ENCODE results near the gene SNU13. TPM values are rescaled to one million over a fixed set of nuclear protein-coding genes. Genes with fewer than 3 reads are reported as not detected.
"Not testable (repeated sequence)": the region's sequence is repeated elsewhere in the genome, so short reads cannot be mapped to it uniquely, and the experiment has no call there.

The SNU13 gene
- polyA plus RNA-seq (ENCODE audit: insufficient read length in 10 of 10), result 100 to 1,000 TPM in 8 of 10 donors, 10 to 100 TPM in 2; 93.9 to 128 (median 111) TPM
- long read RNA-seq, donor 1, transcript SNU13-201 (3 exons, 877 nt), result minor isoform, 13 of 70 reads
- long read RNA-seq, donor 1, transcript SNU13-202 (3 exons, 1,503 nt), result major isoform, 41 of 70 reads
- long read RNA-seq, donor 1, partial matches to known transcripts, result 15 of 70 reads
- long read RNA-seq, donor 1, other reads (novel, unspliced or antisense), result 0 of 70 reads
- long read RNA-seq, donor 2, transcript SNU13-202 (3 exons, 1,503 nt), result major isoform, 53 of 78 reads
- long read RNA-seq, donor 2, transcript SNU13-201 (3 exons, 877 nt), result minor isoform, 10 of 78 reads
- long read RNA-seq, donor 2, partial matches to known transcripts, result 15 of 78 reads
- long read RNA-seq, donor 2, other reads (novel, unspliced or antisense), result 0 of 78 reads
- long read RNA-seq, donor 3, partial matches to known transcripts, result 0 of 1 reads
- long read RNA-seq, donor 3, other reads (novel, unspliced or antisense), result 0 of 1 reads
- long read RNA-seq, donor 4, transcript SNU13-202 (3 exons, 1,503 nt), result major isoform, 46 of 74 reads
- long read RNA-seq, donor 4, transcript SNU13-201 (3 exons, 877 nt), result minor isoform, 16 of 74 reads
- long read RNA-seq, donor 4, partial matches to known transcripts, result 9 of 74 reads
- long read RNA-seq, donor 4, other reads (novel, unspliced or antisense), result 0 of 74 reads
- long read RNA-seq, donor 5, transcript SNU13-201 (3 exons, 877 nt), result minor isoform, 27 of 151 reads
- long read RNA-seq, donor 5, transcript SNU13-202 (3 exons, 1,503 nt), result major isoform, 79 of 151 reads
- long read RNA-seq, donor 5, partial matches to known transcripts, result 44 of 151 reads
- long read RNA-seq, donor 5, other reads (novel, unspliced or antisense), result 0 of 151 reads
- long read RNA-seq, donor 6, transcript SNU13-202 (3 exons, 1,503 nt), result major isoform, 57 of 85 reads
- long read RNA-seq, donor 6, transcript SNU13-201 (3 exons, 877 nt), result minor isoform, 17 of 85 reads
- long read RNA-seq, donor 6, partial matches to known transcripts, result 11 of 85 reads
- long read RNA-seq, donor 6, other reads (novel, unspliced or antisense), result 0 of 85 reads
- long read RNA-seq, donor 7, transcript SNU13-201 (3 exons, 877 nt), result minor isoform, 11 of 44 reads
- long read RNA-seq, donor 7, transcript SNU13-202 (3 exons, 1,503 nt), result major isoform, 32 of 44 reads
- long read RNA-seq, donor 7, partial matches to known transcripts, result 0 of 44 reads
- long read RNA-seq, donor 7, other reads (novel, unspliced or antisense), result 0 of 44 reads
- long read RNA-seq, donor 8, transcript SNU13-201 (3 exons, 877 nt), result minor isoform, 12 of 65 reads
- long read RNA-seq, donor 8, transcript SNU13-202 (3 exons, 1,503 nt), result major isoform, 42 of 65 reads
- long read RNA-seq, donor 8, partial matches to known transcripts, result 10 of 65 reads
- long read RNA-seq, donor 8, other reads (novel, unspliced or antisense), result 0 of 65 reads
- long read RNA-seq, donor 9, partial matches to known transcripts, result 0 of 6 reads
- long read RNA-seq, donor 9, other reads (novel, unspliced or antisense), result 0 of 6 reads

GRCh38 chr22:41688365-41689211 is at the start of gene SNU13:
Gene SNU13, minus strand, starts transcription at chr22:41688867. Its CDS starts 71 bp downstream, at chr22:41688796.
- peak; percentile 90 to 97 (median 94) for DNase-seq

DNA sequence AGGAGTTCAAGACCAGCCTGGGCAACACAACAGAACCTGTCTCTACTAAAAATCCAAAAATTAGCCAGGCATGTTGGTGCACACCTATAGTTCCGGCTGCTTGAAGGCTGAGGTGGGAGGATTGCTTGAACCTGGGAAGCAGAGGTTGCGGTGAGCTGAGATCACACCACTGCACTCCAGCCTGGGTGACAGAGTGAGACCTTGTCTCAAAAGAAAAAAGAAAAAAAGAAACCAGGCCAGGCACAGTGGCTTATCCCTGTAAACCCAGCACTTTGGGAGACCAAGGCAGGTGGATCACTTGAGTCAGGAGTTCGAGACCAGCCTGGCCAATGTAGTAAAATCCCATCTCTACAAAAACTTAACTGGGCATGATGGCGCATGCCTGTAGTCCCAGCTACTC is 44.6 kb upstream of the SNU13 start:
- DNase-seq, result not testable (repeated sequence)

DNA sequence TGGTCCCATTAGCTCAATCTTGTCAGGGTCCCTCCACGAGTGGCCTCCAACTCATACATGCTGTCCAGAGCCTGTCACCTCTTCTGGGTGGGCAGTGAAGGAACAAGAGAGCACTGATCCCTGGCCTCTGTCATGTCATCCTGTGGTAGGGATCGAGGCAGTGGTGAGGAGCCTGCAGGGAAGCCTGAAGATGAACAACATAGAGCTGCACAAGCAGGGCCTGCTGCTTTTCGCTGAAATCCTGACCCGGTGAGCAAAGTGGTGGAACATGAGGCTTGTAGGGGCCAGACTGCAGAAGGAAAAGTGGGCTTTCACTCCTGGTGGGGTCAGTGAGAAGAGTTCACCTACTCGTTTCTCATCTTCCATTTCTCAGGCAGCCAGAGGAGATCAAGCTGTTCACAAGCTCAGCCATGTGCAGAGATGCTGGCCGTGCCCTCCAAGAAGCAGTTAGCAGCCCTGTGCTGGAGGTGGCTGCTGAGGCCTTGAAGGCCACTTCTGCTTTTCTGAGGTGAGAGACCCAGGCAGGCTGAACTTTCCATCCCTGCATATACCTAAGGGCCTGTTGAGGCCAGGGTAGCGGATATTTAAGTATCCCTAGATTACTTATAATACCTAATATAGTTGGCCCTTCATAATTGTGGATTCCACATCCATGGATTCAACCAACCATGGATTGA is 43.6 kb upstream of the SNU13 start:
- DNase-seq, result no peak

- no peak for DNase-seq
Measured at GRCh38 chr22:41731609-41732008, 42.9 kb upstream of the SNU13 start.

- no peak for DNase-seq
Measured at GRCh38 chr22:41725510-41726110, 36.9 kb upstream of the SNU13 start.

DNA sequence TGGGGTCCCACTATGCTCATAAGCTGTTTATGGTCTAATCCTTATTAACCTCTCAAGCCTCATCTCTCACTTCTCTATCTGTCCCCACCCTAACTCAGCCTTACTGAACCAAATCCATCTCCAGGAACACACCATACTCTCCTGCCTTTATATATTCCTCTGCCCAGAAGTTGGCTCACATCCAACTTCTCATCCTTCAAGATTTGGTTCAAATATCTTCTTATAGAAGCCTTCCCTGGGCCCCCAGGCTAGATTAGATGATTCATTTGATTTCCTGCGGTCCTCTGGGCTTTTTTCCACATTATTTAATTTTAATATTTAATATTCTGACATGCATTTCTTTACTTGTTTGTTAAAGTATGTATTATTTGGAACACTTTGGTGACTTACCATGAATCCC is 33.8 kb upstream of the SNU13 start:
- no peak for DNase-seq

DNA sequence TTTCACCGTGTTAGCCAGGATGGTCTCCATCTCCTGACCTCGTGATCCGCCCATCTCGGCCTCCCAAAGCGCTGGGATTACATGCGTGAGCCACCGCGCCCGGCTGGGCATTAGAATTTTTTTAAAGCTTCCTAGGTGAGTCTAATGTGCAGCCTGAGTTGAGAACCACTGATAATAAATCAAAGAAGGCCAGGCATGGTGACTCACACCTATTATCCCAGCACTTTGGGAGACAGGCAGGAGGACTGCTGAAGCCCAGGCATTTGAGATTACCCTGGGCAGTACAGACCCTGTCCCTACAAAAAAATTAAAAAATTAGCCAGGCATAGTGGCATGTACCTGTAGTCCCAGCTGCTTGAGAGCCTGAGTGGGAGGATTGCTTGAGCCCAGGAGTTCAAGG is 24.3 kb upstream of the SNU13 start:
- no peak for DNase-seq

DNA sequence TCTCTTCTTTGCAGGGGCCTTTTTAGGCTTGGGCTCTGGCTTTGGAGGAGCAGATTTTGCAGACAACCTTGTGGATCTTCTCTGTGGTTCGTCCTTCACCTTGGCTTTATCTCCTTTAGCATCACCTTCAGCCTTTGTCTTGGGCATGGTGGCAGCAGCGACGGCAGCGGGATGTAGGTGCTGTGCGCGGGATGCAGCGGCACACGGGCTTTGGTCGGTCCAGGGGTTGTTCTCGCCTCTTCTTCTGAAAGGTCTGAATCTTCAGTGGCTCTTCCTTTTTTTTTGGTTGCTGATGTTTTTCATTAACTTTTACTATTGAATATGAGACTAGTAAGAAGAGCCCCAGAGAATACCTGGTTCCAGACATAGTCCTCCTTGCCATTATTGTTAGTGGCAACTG is 20.7 kb upstream of the SNU13 start:
- no peak for DNase-seq

GRCh38 chr22:41702763-41703162 is 14.1 kb upstream of the SNU13 start:
- DNase-seq, result no peak

DNA sequence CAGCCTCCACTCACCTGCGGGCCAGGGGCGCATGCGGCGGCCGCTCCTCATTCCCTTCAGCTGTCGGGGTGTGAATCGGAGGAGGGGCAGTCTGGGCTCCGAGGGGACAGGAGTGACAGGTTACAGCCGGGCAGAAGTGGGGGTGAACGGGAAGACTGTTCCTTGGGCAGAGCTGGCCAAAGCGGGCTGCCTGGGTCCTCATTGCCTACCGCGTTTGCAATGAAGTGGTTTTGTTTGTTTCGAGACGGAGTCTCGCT is 11.4 kb upstream of the SNU13 start:
- no peak for DNase-seq

- peak; percentile 71 to 90 (median 85) for DNase-seq
Measured at GRCh38 chr22:41699264-41700107, 10.8 kb upstream of the SNU13 start, which contains the start of gene MEI1. Gene MEI1, plus strand, starts transcription at chr22:41699503. Its CDS starts 36 bp downstream, at chr22:41699539.

DNA sequence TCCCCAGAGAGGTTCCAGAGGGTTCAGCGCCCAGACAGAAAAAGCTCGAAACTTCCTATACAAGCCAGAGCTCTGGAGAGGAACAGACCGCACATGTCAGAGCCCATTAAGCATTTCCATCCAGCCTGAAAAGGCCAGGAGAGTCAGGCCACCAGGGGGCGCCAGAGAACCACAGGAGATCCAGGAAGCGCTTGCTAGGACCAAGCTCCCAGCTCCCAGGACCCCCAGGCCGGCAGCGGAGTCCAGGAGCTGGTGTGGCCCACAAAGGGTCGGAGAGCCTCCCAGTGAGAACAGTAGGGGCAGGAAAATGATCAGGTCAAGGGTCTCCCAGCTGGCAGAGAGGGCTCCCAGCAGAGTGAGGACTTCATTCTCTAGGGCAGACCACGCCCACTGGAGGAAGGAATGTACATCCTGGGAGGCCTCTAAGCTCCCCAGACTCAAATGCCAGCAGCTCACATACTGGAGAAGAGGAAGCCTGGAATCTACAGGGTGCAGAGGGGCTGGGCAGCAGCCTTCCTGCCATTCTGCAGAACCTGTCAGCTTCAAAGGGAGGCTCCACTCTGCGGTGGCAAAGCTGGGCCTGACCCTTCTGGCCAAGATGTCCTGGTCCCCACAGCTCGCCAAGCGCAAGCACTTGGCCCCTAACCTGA is 8.6 kb upstream of the SNU13 start:
- DNase-seq, result peak; percentile 88 to 95 (median 92)

GRCh38 chr22:41696703-41697102 is 8.0 kb upstream of the SNU13 start:
- DNase-seq, result peak in 1 of 3 donors; percentile 7

DNA sequence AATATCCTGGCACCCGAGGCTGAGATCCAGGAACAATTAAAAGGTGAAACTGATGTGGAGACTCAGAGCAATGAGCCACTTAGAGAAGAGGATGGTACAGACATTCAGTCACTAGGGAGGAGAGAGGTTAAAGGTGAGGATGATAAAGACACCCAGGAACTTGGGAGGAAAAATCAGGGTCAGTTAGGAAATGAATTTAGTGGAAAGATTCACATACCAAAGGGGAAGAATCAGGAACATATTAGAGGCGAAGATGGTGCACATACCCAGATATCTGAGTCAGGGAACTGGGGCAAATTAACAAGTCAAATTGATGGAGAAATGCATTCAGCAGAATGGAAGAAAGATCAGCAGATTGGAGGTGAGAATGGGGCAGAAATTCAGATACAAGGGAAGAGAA is 6.5 kb upstream of the SNU13 start:
- DNase-seq, result no peak

- no peak for DNase-seq
Measured at GRCh38 chr22:41690476-41690875, 1.8 kb upstream of the SNU13 start.

- DNase-seq, result peak in 2 of 3 donors; percentile 34 to 69
Measured at GRCh38 chr22:41687901-41688364, 734 bp downstream of the SNU13 start.

DNA sequence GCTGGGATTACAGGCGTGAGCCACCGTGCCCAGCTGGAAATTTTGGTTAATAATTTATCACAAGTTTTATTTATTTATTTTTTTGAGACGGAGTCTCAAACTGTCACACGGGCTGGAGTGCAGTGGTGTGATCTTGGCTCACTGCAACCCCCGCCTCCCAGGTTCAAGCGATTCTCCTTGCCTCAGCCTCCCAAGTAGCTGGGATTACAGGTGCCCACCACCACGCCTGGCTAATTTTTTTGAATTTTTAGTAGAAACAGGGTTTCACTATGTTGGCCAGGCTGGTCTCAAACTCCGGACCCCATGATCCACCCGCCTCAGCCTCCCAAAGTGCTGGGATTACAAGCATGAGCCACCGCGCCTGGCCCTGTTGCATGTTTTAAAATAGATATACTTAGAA is 1.8 kb downstream of the SNU13 start:
- DNase-seq, result not testable (repeated sequence)

GRCh38 chr22:41684194-41684593 is 4.5 kb downstream of the SNU13 start:
- DNase-seq, result no peak

Data from muscle of back (tissue), 13 donors.